Esophagus squamous epithelium (tissue), 4 donors: ENCODE measurements around the gene CASK.

ENCODE experiments used
- CTCF ChIP-seq, 6 experiments: fragments of 450-650 bp in 4 of 6; fragments of 200-600 bp in 2 of 6; sonication (generic) in 2 of 6; IDR thresholded peaks; one replicate each; pipeline ENCODE4 v1.5.1; 2016 to 2019; ENCODE audit warnings: antibody characterized with exemption in 6 of 6, mild to moderate bottlenecking in 4 of 6, moderate library complexity in 4 of 6
- POLR2A ChIP-seq, 4 donors: fragments of 450-650 bp; IDR thresholded peaks; one replicate each; pipeline ENCODE4 v1.6.1; 2017; ENCODE audit warnings: antibody characterized with exemption in 4 of 4, mild to moderate bottlenecking in 4 of 4, moderate library complexity in 3 of 4

GRCh38 chrX:41655101-41655500 lies 268.3 kb downstream of the CASK start:
- TF ChIP-seq CTCF (IDR thresholded peaks at IDR 0.05) (no peak), POLR2A (IDR thresholded peaks at IDR 0.05) (no peak)
